ENCODE results near the gene CARD10. TPM values are rescaled to one million over a fixed set of nuclear protein-coding genes. Genes with fewer than 3 reads are reported as not detected.

The CARD10 gene
- total and polyA plus RNA-seq, 5 donors: 6.6 to 11.4 (median 8.5) TPM

- H3K9me3 ChIP-seq (ENCODE audit: control insufficient read depth, low read length): no peaks in the 10 kb centered on the region
- intact Hi-C loops (cut with DNase I): no loop called here
- ATAC-seq: no peak
- H3K27ac ChIP-seq (ENCODE audit: low read length): no peak overlapping the region
- 84% methylated on average over 15 of the region's 15 CpGs for WGBS
- H3K27me3 ChIP-seq (ENCODE audit: control insufficient read depth, insufficient read depth): no peaks in the 10 kb centered on the region
- DNase-seq: peak in 1 of 3 donors; percentile 26
- no peaks in the 10 kb centered on the region for H3K4me1 ChIP-seq (ENCODE audit: control insufficient read depth, insufficient read depth, low read length)
- no peak overlapping the region for H3K4me3 ChIP-seq (ENCODE audit: low read length)
These were observed 4.6 kb downstream of the CARD10 start for GRCh38 chr22:37514526-37515051.

- H3K4me1 ChIP-seq (ENCODE audit: control insufficient read depth, insufficient read depth, low read length): no peaks in the 10 kb centered on the region
- H3K27ac ChIP-seq (ENCODE audit: low read length): no peak overlapping the region
- WGBS: 88% methylated on average over 6 of the region's 6 CpGs
- H3K27me3 ChIP-seq (ENCODE audit: control insufficient read depth, insufficient read depth): no peaks in the 10 kb centered on the region
- no peak overlapping the region for H3K4me3 ChIP-seq (ENCODE audit: low read length)
- intact Hi-C loops (cut with DNase I): no loop called here
- no peaks in the 10 kb centered on the region for H3K9me3 ChIP-seq (ENCODE audit: control insufficient read depth, low read length)
- peak in 2 of 3 donors; percentile 21 for DNase-seq
- ATAC-seq: no peak
These were observed 7.7 kb downstream of the CARD10 start for GRCh38 chr22:37511395-37512104.

- peak overlapping the region; percentile 21 for H3K27ac ChIP-seq (ENCODE audit: low read length)
- DNase-seq: peak in 2 of 3 donors; percentile 44 to 52
- no peaks in the 10 kb centered on the region for H3K9me3 ChIP-seq (ENCODE audit: control insufficient read depth, low read length)
- ATAC-seq: no peak
- intact Hi-C loops (cut with DNase I): no loop called here
- no peaks in the 10 kb centered on the region for H3K4me1 ChIP-seq (ENCODE audit: control insufficient read depth, insufficient read depth, low read length)
- 58% methylated on average over 10 of the region's 10 CpGs for WGBS
- no peaks in the 10 kb centered on the region for H3K27me3 ChIP-seq (ENCODE audit: control insufficient read depth, insufficient read depth)
- H3K4me3 ChIP-seq (ENCODE audit: low read length): no peak overlapping the region
These were observed 9.1 kb downstream of the CARD10 start for GRCh38 chr22:37510091-37510490.

- peak overlapping the region; percentile 61 for H3K27ac ChIP-seq (ENCODE audit: low read length)
- H3K4me1 ChIP-seq (ENCODE audit: control insufficient read depth, insufficient read depth, low read length): no peaks in the 10 kb centered on the region
- 66% methylated on average over 9 of the region's 10 CpGs for WGBS
These were observed 10.0 kb downstream of the CARD10 start for GRCh38 chr22:37509059-37509860.

GRCh38 chr22:37508431-37508992 is 10.7 kb downstream of the CARD10 start:
- WGBS: 56% methylated on average over 22 of the region's 22 CpGs
- DNase-seq (peak; percentile 64 to 84 (median 73)), ATAC-seq (peak; percentile 26 to 84)
- H3K4me3 ChIP-seq (ENCODE audit: low read length): no peak overlapping the region
- no peaks in the 10 kb centered on the region for H3K27me3 ChIP-seq (ENCODE audit: control insufficient read depth, insufficient read depth)
- H3K4me1 ChIP-seq (ENCODE audit: control insufficient read depth, insufficient read depth, low read length): no peaks in the 10 kb centered on the region
- intact Hi-C loops (cut with DNase I): no loop called here
- no peaks in the 10 kb centered on the region for H3K9me3 ChIP-seq (ENCODE audit: control insufficient read depth, low read length)
- peak overlapping the region; percentile 61 for H3K27ac ChIP-seq (ENCODE audit: low read length)

More at GRCh38 chr22:37509059-37509860, 10.0 kb downstream of the CARD10 start:
- ATAC-seq (peak; percentile 36 to 82), DNase-seq (peak in 2 of 3 donors; percentile 65 to 69)
- H3K9me3 ChIP-seq (ENCODE audit: control insufficient read depth, low read length): no peaks in the 10 kb centered on the region
- no peak overlapping the region for H3K4me3 ChIP-seq (ENCODE audit: low read length)
- H3K27me3 ChIP-seq (ENCODE audit: control insufficient read depth, insufficient read depth): no peaks in the 10 kb centered on the region
- intact Hi-C loops (cut with DNase I): no loop called here

- intact Hi-C loops (cut with DNase I): no loop called here
- WGBS: 96% methylated on average over 10 of the region's 10 CpGs
- peak in 2 of 3 donors; percentile 43 to 47 for DNase-seq
- Histone ChIP-seq H3K27me3 (ENCODE audit: control insufficient read depth, insufficient read depth) (no peaks in the 10 kb centered on the region), H3K4me3 (ENCODE audit: low read length) (no peak overlapping the region), H3K9me3 (ENCODE audit: control insufficient read depth, low read length) (no peaks in the 10 kb centered on the region), H3K4me1 (ENCODE audit: control insufficient read depth, insufficient read depth, low read length) (no peaks in the 10 kb centered on the region), H3K27ac (ENCODE audit: low read length) (no peak overlapping the region)
- no peak for ATAC-seq
These were observed 11.5 kb downstream of the CARD10 start for GRCh38 chr22:37507731-37508130.

GRCh38 chr22:37505989-37506388 is 13.2 kb downstream of the CARD10 start:
- no peaks in the 10 kb centered on the region for H3K27me3 ChIP-seq (ENCODE audit: control insufficient read depth, insufficient read depth)
- H3K27ac ChIP-seq (ENCODE audit: low read length): no peak overlapping the region
- WGBS: 80% methylated on average over 14 of the region's 14 CpGs
- intact Hi-C loops (cut with DNase I): no loop called here
- ATAC-seq (no peak), DNase-seq (peak in 1 of 3 donors; percentile 30)
- peaks cover 7% of the 10 kb centered on the region for H3K4me1 ChIP-seq (ENCODE audit: control insufficient read depth, insufficient read depth, low read length)
- H3K9me3 ChIP-seq (ENCODE audit: control insufficient read depth, low read length): no peaks in the 10 kb centered on the region
- no peak overlapping the region for H3K4me3 ChIP-seq (ENCODE audit: low read length)

GRCh38 chr22:37505565-37505964 is 13.7 kb downstream of the CARD10 start:
- H3K4me1 ChIP-seq (ENCODE audit: control insufficient read depth, insufficient read depth, low read length): peaks cover 7% of the 10 kb centered on the region
- no peak overlapping the region for H3K4me3 ChIP-seq (ENCODE audit: low read length)
- no peak for DNase-seq
- H3K27ac ChIP-seq (ENCODE audit: low read length): no peak overlapping the region
- H3K27me3 ChIP-seq (ENCODE audit: control insufficient read depth, insufficient read depth): no peaks in the 10 kb centered on the region
- WGBS: 94% methylated on average over 4 of the region's 4 CpGs
- H3K9me3 ChIP-seq (ENCODE audit: control insufficient read depth, low read length): no peaks in the 10 kb centered on the region
- ATAC-seq: no peak
- intact Hi-C loops (cut with DNase I): no loop called here

- no peaks in the 10 kb centered on the region for H3K9me3 ChIP-seq (ENCODE audit: control insufficient read depth, low read length)
- H3K4me3 ChIP-seq (ENCODE audit: low read length): no peak overlapping the region
- peak overlapping the region; percentile 15 for H3K27ac ChIP-seq (ENCODE audit: low read length)
- H3K27me3 ChIP-seq (ENCODE audit: control insufficient read depth, insufficient read depth): no peaks in the 10 kb centered on the region
- DNase-seq (peak in 1 of 3 donors; percentile 11), ATAC-seq (no peak)
- intact Hi-C loops (cut with DNase I): no loop called here
- H3K4me1 ChIP-seq (ENCODE audit: control insufficient read depth, insufficient read depth, low read length): peaks cover 7% of the 10 kb centered on the region
- WGBS: 97% methylated on average over 4 of the region's 4 CpGs
These were observed 14.3 kb downstream of the CARD10 start for GRCh38 chr22:37504964-37505363.

- no peaks in the 10 kb centered on the region for H3K27me3 ChIP-seq (ENCODE audit: control insufficient read depth, insufficient read depth)
- 65% methylated on average over 11 of the region's 11 CpGs for WGBS
- DNase-seq: peak in 1 of 3 donors; percentile 68
- H3K9me3 ChIP-seq (ENCODE audit: control insufficient read depth, low read length): no peaks in the 10 kb centered on the region
- peak; percentile 1 to 18 for ATAC-seq
- intact Hi-C loops (cut with DNase I): no loop called here
- no peak overlapping the region for H3K4me3 ChIP-seq (ENCODE audit: low read length)
- no peak overlapping the region for H3K27ac ChIP-seq (ENCODE audit: low read length)
- H3K4me1 ChIP-seq (ENCODE audit: control insufficient read depth, insufficient read depth, low read length): peaks cover 7% of the 10 kb centered on the region
These were observed 15.4 kb downstream of the CARD10 start for GRCh38 chr22:37503850-37504249.

All from right cardiac atrium (tissue), 5 donors.